Measurements from ENCODE around the gene NDUFV3.
"Not testable (repeated sequence)": the region's sequence is repeated elsewhere in the genome, so short reads cannot be mapped to it uniquely, and the experiment has no call there.

NDUFV3 gene

DNA sequence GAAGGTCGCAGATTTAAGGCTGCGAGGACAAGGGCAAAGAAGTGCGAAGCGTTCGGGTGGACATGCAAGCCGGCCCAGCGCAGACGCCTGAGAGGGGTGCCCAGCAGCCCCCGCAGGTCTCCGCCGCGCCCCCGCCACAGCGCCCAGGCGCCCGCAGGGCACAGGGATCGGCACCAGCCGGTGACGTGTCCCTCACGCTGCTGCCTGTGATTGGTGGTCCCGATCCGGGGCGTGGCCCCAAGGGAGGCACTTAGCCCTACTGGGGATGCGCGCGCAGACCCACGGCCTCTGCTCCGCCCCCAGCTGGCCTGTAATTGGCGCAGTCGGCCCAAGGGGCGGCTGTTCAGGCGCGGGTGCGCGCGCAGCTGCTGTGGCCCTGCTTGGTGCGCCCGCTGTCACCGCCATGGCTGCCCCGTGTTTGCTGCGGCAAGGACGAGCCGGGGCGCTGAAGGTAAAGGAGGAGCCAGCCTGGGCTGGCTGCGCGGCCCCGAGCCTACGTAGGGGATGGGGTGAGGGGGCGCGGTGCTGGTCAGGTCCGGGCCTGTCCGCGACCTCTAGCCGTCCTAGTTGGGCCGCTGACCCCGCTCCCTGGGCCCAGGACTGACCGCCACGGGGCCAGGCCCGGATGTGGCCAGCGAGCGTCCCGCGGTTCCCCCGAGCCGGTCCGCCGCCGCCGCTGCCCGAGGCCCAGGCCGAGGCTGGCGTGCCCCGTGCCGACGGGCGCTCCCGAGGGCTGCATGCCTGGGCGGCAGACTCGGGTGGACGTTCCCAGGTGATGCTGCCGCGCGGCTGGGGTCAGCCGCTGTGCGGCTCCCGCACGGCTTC is at the start of gene NDUFV3:
Gene NDUFV3, plus strand, starts transcription at position 379 of the 825 bp plus-strand sequence. Its CDS starts 25 bp downstream, at position 404.
- DNase-seq (ENCODE audit: low read depth): peak; percentile 100

DNA sequence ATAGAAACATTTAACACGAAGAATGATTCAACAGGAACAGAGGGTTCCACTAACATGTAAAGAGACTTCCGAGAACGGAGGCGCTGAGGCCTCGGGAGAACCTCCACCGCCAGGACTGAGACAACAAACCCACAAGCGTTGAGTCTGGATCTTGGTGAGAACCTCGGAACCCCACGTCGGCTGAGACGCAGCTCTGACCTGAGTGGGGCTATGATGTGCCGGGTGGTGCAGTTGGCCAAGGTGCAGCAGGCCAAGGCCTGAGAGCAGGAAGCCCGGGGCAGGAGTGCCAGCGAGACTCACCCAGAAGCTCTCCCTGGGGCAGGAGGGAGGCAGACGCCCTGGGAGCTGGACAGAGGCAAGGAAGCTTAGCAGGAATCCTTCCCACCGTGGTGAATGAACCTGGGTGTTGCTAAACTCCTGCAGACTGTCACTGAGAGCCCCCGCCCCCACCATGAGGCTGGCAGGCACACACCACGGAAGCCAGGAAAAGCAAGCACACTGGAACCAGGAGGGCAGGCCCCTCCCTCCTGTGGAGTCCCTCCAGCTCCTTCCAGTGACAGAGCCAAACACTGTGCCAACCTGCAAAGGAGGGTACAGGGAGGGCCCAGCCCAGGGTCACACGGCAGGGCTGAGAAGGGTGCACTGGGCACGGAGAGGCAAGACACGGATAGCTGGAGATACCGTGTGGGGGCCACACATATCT is 48.5 kb upstream of the NDUFV3 start:
- no peak for DNase-seq (ENCODE audit: low read depth)

DNA sequence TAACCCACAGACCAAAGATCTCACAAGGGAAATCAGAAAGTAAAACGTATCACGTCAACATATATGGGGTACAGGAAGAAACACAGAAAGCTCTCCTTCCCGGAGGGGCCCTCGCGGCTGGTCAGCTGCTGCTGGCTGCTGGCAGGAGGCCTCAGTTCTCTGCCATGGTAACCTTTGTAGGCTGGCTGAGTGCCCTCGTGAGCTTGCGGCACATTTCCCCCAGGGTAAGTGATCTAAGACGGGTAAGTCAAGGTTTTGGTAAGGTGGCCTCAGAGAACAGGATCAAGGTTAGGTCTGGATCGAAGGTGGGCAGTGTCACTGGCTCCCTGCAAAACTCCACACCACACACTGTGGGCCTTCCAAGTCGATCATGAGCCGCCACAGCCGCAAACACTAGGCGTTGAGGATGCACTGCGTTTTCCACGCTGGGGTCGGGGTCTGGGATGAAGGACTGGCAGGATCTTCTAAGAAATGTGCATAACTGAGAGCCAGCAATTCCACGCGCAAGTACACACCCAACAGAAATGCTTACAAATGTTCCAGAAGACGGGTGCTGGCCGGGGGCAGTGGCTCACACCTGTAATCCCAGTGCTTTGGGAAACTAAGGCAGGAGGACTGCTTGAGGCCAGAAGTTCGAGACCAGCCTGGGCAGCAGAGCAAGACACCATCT is 47.7 kb upstream of the NDUFV3 start:
- no peak for DNase-seq (ENCODE audit: low read depth)

GRCh38 chr21:42846221-42846620 is 46.9 kb upstream of the NDUFV3 start:
- DNase-seq (ENCODE audit: low read depth): no peak

GRCh38 chr21:42847051-42847707 is 45.9 kb upstream of the NDUFV3 start:
- no peak for DNase-seq (ENCODE audit: low read depth)

GRCh38 chr21:42847726-42848125 is 45.4 kb upstream of the NDUFV3 start:
- no peak for DNase-seq (ENCODE audit: low read depth)

- DNase-seq (ENCODE audit: low read depth): not testable (repeated sequence)
Measured at GRCh38 chr21:42848144-42848931, 44.8 kb upstream of the NDUFV3 start.

GRCh38 chr21:42848932-42849758 is 44.0 kb upstream of the NDUFV3 start:
- no peak for DNase-seq (ENCODE audit: low read depth)

GRCh38 chr21:42849759-42850412 is 43.2 kb upstream of the NDUFV3 start:
- no peak for DNase-seq (ENCODE audit: low read depth)

DNA sequence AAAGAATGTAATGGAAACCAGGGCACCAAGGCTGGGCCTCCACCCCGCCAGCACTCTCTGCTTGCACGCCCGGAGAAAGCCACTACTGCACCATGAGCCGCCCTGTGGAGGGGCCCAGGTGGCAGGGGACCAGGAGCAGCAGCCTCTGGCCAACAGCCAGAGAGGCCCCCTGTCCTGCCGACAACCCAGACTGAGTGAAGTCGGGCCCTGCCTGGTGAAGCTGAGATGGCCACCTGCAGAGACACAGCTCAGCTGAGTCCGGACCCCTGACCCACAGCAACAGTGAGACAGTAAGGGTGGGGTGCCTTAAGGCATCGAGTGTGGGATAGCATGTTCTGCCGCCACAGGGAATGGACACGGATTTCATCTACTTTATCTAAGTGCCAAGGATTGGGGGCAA is 42.6 kb upstream of the NDUFV3 start:
- DNase-seq (ENCODE audit: low read depth): no peak

GRCh38 chr21:42850866-42851391 is 42.2 kb upstream of the NDUFV3 start:
- DNase-seq (ENCODE audit: low read depth): no peak

- DNase-seq (ENCODE audit: low read depth): no peak
Measured at GRCh38 chr21:42851812-42852665, 41.1 kb upstream of the NDUFV3 start.

- no peak for DNase-seq (ENCODE audit: low read depth)
Measured at GRCh38 chr21:42852925-42853570, 40.1 kb upstream of the NDUFV3 start.

GRCh38 chr21:42853621-42854020 is 39.5 kb upstream of the NDUFV3 start:
- no peak for DNase-seq (ENCODE audit: low read depth)

GRCh38 chr21:42854246-42855010 is 38.7 kb upstream of the NDUFV3 start:
- no peak for DNase-seq (ENCODE audit: low read depth)

- DNase-seq (ENCODE audit: low read depth): no peak
Measured at GRCh38 chr21:42855171-42855936, 37.8 kb upstream of the NDUFV3 start.

DNA sequence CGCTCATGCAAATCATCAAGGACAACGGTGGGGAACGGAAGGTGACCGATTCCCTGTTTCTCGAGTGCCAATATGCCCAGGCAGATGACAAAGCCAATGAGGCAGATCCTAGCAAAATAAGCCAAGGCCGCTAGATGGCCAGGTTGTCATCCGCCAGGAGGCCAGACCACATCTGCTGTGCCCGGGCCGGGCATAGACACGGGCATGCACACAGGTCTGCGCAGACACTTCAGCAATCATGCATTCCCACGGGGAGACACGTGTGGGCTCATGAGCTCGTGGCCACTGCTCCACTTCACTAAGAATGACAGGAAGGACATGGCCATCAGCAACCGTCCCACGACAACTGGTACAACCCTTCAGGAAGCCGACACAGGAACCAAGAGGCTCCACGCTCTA is 37.2 kb upstream of the NDUFV3 start:
- DNase-seq (ENCODE audit: low read depth): no peak

All from stimulated activated CD8-positive, alpha-beta memory T cell treated with anti-CD3 and anti-CD28 coated beads, Interleukin-15, amount 100 ng/mL, for 1 hour (primary cell).